ENCODE results near the gene ZBTB16. TPM values are rescaled to one million over a fixed set of nuclear protein-coding genes. Genes with fewer than 3 reads are reported as not detected.

Gene ZBTB16
- total RNA-seq, 2 experiments from 2014 or later = 19.1 to 20.6 TPM

- intact Hi-C loops (cut with DNase I, micrococcal nuclease) = loop anchor here in 1 of 2 experiments (5.0 kb wide), 1 partner anchor 46 kb away; no protein-coding TSS in a partner anchor
- H3K36me3 ChIP-seq (ENCODE audit: insufficient read depth, low read length) = no peaks in the 10 kb centered on the region
- H3K27ac ChIP-seq (ENCODE audit: low read depth in 1 of 2, low read length in 2 of 2) = no peak overlapping the region
- Mint-ChIP-seq H3K4me1 (ENCODE audit: low read depth) (no peaks in the 10 kb centered on the region), H3K27ac (no peak overlapping the region), H3K9me3 (no peaks in the 10 kb centered on the region), H3K4me3 (no peak overlapping the region), H3K36me3 (ENCODE audit: low read depth) (no peaks in the 10 kb centered on the region), H3K27me3 (no peaks in the 10 kb centered on the region)
- ATAC-seq (ENCODE audit: poor library complexity) (no peak), DNase-seq (no peak)
- no peak for TF ChIP-seq CTCF (IDR thresholded peaks at IDR 0.05)
- H3K27me3 ChIP-seq (ENCODE audit: control insufficient read depth in 1 of 2, insufficient read depth in 2 of 2, low read length in 2 of 2) = no peaks in the 10 kb centered on the region
- no peak overlapping the region for H3K4me3 ChIP-seq (ENCODE audit: low read length)
- ChIA-PET CTCF (no interaction called here), POLR2A (interaction anchor here (0.9 kb wide), 1 partner anchor 94 kb away, joined by 3 read pairs; no protein-coding TSS in a partner anchor)
- no peaks in the 10 kb centered on the region for H3K4me1 ChIP-seq (ENCODE audit: insufficient read depth, low read length)
- no peaks in the 10 kb centered on the region for H3K9me3 ChIP-seq (ENCODE audit: control insufficient read depth in 1 of 2, insufficient read depth in 1 of 2, low read length in 2 of 2)
These were observed 194.3 kb downstream of the ZBTB16 start for GRCh38 chr11:114253771-114254170.

DNA sequence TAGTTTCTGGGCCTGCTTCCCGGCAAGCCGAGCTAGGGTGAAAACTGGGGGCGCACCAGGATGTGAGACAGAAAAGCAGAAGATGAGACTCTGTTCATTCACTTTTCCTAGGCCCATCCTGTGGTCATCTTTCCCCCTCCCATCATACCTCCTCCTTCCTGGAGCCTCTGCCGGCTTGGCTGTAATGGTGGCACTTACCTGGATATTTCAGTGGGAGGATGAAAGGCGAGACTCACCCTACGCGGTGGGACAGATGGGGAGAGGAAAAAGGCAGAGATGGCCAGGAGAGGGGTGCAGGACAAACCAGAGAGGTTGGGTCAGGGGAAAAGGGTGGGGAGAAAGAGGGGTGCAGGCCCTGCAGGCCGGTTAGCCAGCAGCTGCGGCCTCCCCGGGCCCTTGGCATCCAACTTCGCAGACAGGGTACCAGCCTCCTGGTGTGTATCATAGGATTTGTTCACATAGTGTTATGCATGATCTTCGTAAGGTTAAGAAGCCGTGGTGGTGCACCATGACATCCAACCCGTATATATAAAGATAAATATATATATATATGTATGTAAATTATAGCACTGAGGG lies 195.1 kb downstream of the ZBTB16 start:
- ChIA-PET POLR2A (interaction anchor here (0.9 kb wide), 1 partner anchor 94 kb away, joined by 3 read pairs; no protein-coding TSS in a partner anchor), CTCF (no interaction called here)
- no peaks in the 10 kb centered on the region for H3K4me1 Mint-ChIP-seq (ENCODE audit: low read depth)
- intact Hi-C loops (cut with DNase I, micrococcal nuclease) = loop anchor here in 1 of 2 experiments (5.0 kb wide), 1 partner anchor 47 kb away; no protein-coding TSS in a partner anchor
- Histone ChIP-seq H3K4me1 (ENCODE audit: insufficient read depth, low read length) (no peaks in the 10 kb centered on the region), H3K27me3 (ENCODE audit: control insufficient read depth in 1 of 2, insufficient read depth in 2 of 2, low read length in 2 of 2) (no peaks in the 10 kb centered on the region), H3K27ac (ENCODE audit: low read depth in 1 of 2, low read length in 2 of 2) (no peak overlapping the region), H3K4me3 (ENCODE audit: low read length) (no peak overlapping the region), H3K36me3 (ENCODE audit: insufficient read depth, low read length) (no peaks in the 10 kb centered on the region), H3K9me3 (ENCODE audit: control insufficient read depth in 1 of 2, insufficient read depth in 1 of 2, low read length in 2 of 2) (no peaks in the 10 kb centered on the region)
- no peak for TF ChIP-seq CTCF (IDR thresholded peaks at IDR 0.05)
- H3K4me3 Mint-ChIP-seq = no peak overlapping the region
- DNase-seq = no peak
- no peak for ATAC-seq (ENCODE audit: poor library complexity)
- H3K27me3 Mint-ChIP-seq = no peaks in the 10 kb centered on the region
- no peak overlapping the region for H3K27ac Mint-ChIP-seq
- no peaks in the 10 kb centered on the region for H3K36me3 Mint-ChIP-seq (ENCODE audit: low read depth)
- H3K9me3 Mint-ChIP-seq = no peaks in the 10 kb centered on the region

GRCh38 chr11:114255289-114255688 lies 195.8 kb downstream of the ZBTB16 start:
- Histone ChIP-seq H3K27me3 (ENCODE audit: control insufficient read depth in 1 of 2, insufficient read depth in 2 of 2, low read length in 2 of 2) (no peaks in the 10 kb centered on the region), H3K27ac (ENCODE audit: low read depth in 1 of 2, low read length in 2 of 2) (no peak overlapping the region), H3K4me1 (ENCODE audit: insufficient read depth, low read length) (no peaks in the 10 kb centered on the region), H3K36me3 (ENCODE audit: insufficient read depth, low read length) (no peaks in the 10 kb centered on the region), H3K9me3 (ENCODE audit: control insufficient read depth in 1 of 2, insufficient read depth in 1 of 2, low read length in 2 of 2) (no peaks in the 10 kb centered on the region), H3K4me3 (ENCODE audit: low read length) (no peak overlapping the region)
- DNase-seq (no peak), ATAC-seq (ENCODE audit: poor library complexity) (no peak)
- Mint-ChIP-seq H3K4me1 (ENCODE audit: low read depth) (no peaks in the 10 kb centered on the region), H3K9me3 (no peaks in the 10 kb centered on the region), H3K4me3 (no peak overlapping the region), H3K36me3 (ENCODE audit: low read depth) (no peaks in the 10 kb centered on the region), H3K27me3 (no peaks in the 10 kb centered on the region), H3K27ac (no peak overlapping the region)
- TF ChIP-seq CTCF (IDR thresholded peaks at IDR 0.05) = no peak
- CTCF ChIA-PET = no interaction called here
- POLR2A ChIA-PET = no interaction called here
- intact Hi-C loops (cut with DNase I, micrococcal nuclease) = no loop called here
